ENCODE measurements around the gene EPOP. TPM values are rescaled to one million over a fixed set of nuclear protein-coding genes. Genes with fewer than 3 reads are reported as not detected.
A peak's percentile ranks its signal among the peaks of the same experiment; 100 is the strongest.

EPOP gene
- total and polyA plus RNA-seq, 2 of the 8 experiments (the other 6 are each of a cell fraction or from before 2014, with no cell fraction given): 1.5 to 3.3 TPM

DNA sequence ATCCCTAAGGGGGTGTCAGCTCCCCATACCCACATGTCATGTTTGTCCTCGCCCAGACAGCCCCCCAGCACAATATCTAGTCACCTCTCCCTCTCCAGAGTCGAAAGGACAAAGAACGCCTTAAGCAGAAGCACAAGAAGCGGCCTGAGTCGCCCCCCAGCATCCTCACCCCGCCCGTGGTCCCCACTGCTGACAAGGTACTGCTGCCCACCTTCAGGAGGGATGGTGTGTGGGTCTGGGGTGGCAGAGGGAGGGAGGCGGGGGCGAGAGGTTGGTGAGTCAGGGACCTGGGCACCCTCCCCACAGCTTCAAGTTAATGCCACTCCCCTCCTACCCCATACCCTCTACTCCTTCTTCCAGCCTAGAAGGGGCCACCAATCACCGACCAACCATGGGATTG is 37.8 kb upstream of the EPOP start:
- no peak overlapping the region for H3K4ac ChIP-seq (replicated peaks; ENCODE audit: insufficient read length, low read depth, low read length)
- CTCF ChIA-PET (ENCODE audit: partially characterized antibody): interaction anchor here (1.0 kb wide), 1 partner anchor 23 kb away, joined by 3 read pairs; no protein-coding TSS in a partner anchor

More for the DNA sequence above, 37.8 kb upstream of the EPOP start:
- TF ChIP-seq TCF12 (IDR thresholded peaks at IDR 0.05; ENCODE audit: low read depth, low read length) (no peak), SIN3A (conservative IDR thresholded peaks at IDR 0.05 in 1 of 2, IDR thresholded peaks at IDR 0.05 in 1 of 2; ENCODE audit: low read depth in 1 of 2, low read length in 2 of 2) (no peak), JUND (IDR thresholded peaks at IDR 0.05; ENCODE audit: low read length) (no peak), JUN (IDR thresholded peaks at IDR 0.05; ENCODE audit: low read depth, low read length) (no peak), CEBPB (IDR thresholded peaks at IDR 0.05; ENCODE audit: low read depth, low read length) (no peak)
- TF ChIP-seq, protein P1, sequence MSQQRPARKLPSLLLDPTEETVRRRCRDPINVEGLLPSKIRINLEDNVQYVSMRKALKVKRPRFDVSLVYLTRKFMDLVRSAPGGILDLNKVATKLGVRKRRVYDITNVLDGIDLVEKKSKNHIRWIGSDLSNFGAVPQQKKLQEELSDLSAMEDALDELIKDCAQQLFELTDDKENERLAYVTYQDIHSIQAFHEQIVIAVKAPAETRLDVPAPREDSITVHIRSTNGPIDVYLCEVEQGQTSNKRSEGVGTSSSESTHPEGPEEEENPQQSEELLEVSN (IDR thresholded peaks at IDR 0.05): no peak
- Histone ChIP-seq H3K79me2 (ENCODE audit: control insufficient read depth in 1 of 2, insufficient read depth in 2 of 2, low read length in 2 of 2) (no peaks in the 10 kb centered on the region), H4K20me1 (replicated peaks in 1 of 2; ENCODE audit: control insufficient read depth in 1 of 2, insufficient read depth in 2 of 2, low read length in 2 of 2) (peaks cover 0 to 5% of the 10 kb centered on the region in 2 experiments), H2BK5ac (ENCODE audit: low read depth, low read length) (no peak overlapping the region), H4K8ac (ENCODE audit: extremely low read depth, insufficient read depth, low read length) (no peak overlapping the region; the same call in 1 of the 2 replicates), H3K14ac (ENCODE audit: insufficient read length) (no peak overlapping the region), H4K91ac (replicated peaks; ENCODE audit: insufficient read length, low read length) (no peak overlapping the region), H3K4me3 (ENCODE audit: extremely low read depth in 1 of 4, insufficient read depth in 2 of 4, low read depth in 3 of 4, low read length in 4 of 4) (no peak overlapping the region), H3K23me2 (ENCODE audit: low read depth, low read length) (no peaks in the 10 kb centered on the region), H4K5ac (ENCODE audit: insufficient read length, low read depth, low read length) (no peak overlapping the region), H3K79me1 (ENCODE audit: low read depth, low read length) (no peaks in the 10 kb centered on the region), H2AFZ (ENCODE audit: low read length) (no peak overlapping the region), H3K27ac (ENCODE audit: low read depth, low read length) (no peak overlapping the region), H3K9ac (replicated peaks in 1 of 4; ENCODE audit: extremely low read depth in 1 of 4, low read depth in 3 of 4, low read length in 3 of 4) (no peak overlapping the region), H3K4me1 (replicated peaks in 1 of 4; ENCODE audit: control insufficient read depth in 3 of 4, insufficient read depth in 4 of 4, low read length in 3 of 4) (peaks cover 8 to 30% (median 21%) of the 10 kb centered on the region in 4 experiments), H3K36me3 (ENCODE audit: control insufficient read depth in 2 of 4, insufficient read depth in 4 of 4, low read length in 3 of 4) (no peaks in the 10 kb centered on the region), H2BK20ac (ENCODE audit: low read length) (no peak overlapping the region), H2AK5ac (ENCODE audit: low read depth, low read length) (no peak overlapping the region), H3K18ac (ENCODE audit: extremely low read depth, low read length) (no peak overlapping the region), H3K9me3 (ENCODE audit: insufficient read depth in 2 of 2, low read depth in 1 of 2, low read length in 1 of 2) (no peaks in the 10 kb centered on the region), H2BK15ac (ENCODE audit: low read length) (no peak overlapping the region), H2BK12ac (ENCODE audit: low read depth, low read length) (peak overlapping the region; percentile 60; the same call in 1 of the 2 replicates), H2BK120ac (replicated peaks; ENCODE audit: low read depth, low read length) (no peak overlapping the region), H3K27me3 (replicated peaks in 1 of 4; ENCODE audit: control insufficient read depth in 3 of 4, extremely low read depth in 1 of 4, insufficient read depth in 3 of 4, low read length in 3 of 4) (peaks cover 0 to 20% (median 9%) of the 10 kb centered on the region in 4 experiments; a peak in 6 of 7 replicates), H3K23ac (ENCODE audit: insufficient read length) (no peak overlapping the region), H3K4me2 (ENCODE audit: insufficient read depth in 1 of 2, low read depth in 2 of 2, low read length in 2 of 2) (no peak overlapping the region), H3K56ac (replicated peaks; ENCODE audit: insufficient read length, low read depth, low read length) (no peak overlapping the region)
- no peak for DNase-seq (ENCODE audit: low read depth in 1 of 2, low spot score in 2 of 2)
- WGBS, 2 experiments (ENCODE audit: extremely low coverage in 1 of 2, insufficient coverage in 1 of 2, insufficient read length in 1 of 2, insufficient replicate concordance in 2 of 2, low coverage in 1 of 2, low lambda C conversion rate in 2 of 2, missing lambda C conversion rate in 1 of 2): 84% methylated on average over 9 of the region's 10 CpGs; no CpG with 5 or more reads in 1 of the 2 experiments
- POLR2A ChIA-PET (ENCODE audit: partially characterized antibody): interaction anchor here (1.0 kb wide), 1 partner anchor 142 kb away, joined by 3 read pairs; no protein-coding TSS in a partner anchor
- FAIRE-seq: no peak
